DMS114 treated with DMSO at 0.1 percent for 48 hours (cell line): Measurements from ENCODE around the gene TMEM14A.
"Not testable (repeated sequence)": the region's sequence is repeated elsewhere in the genome, so short reads cannot be mapped to it uniquely, and the experiment has no call there.

Source experiments
- DNase-seq: peaks from one replicate; lab custom pipeline; 2025; ENCODE audit not compliant: unreplicated experiment; lab: John Stamatoyannopoulos, UW

TMEM14A gene

GRCh38 chr6:52655941-52656340 is 15.0 kb upstream of the TMEM14A start:
- not testable (repeated sequence) for DNase-seq

- no peak for DNase-seq
Observed at GRCh38 chr6:52657870-52658269, 13.0 kb upstream of the TMEM14A start.

GRCh38 chr6:52661551-52661950 is 9.4 kb upstream of the TMEM14A start:
- no peak for DNase-seq

DNA sequence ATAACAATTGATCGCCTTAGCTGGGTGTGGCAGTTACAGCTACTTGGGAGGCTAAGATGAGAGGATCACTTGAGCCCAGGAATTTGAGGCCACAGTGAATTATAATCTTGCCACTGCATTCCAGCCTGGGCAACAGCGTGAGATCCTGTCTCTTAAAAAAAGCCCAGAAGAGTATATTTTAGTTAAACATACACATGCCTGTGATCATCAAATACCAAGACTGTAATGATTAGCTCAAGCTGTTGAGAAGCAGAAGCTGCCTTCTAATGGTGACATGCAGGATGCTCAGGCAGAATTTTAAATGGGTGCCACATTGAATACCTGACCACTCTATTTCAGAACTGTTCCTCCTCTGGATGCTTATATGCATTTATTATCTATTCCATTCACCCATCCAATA is 8.9 kb upstream of the TMEM14A start:
- DNase-seq, result no peak

DNA sequence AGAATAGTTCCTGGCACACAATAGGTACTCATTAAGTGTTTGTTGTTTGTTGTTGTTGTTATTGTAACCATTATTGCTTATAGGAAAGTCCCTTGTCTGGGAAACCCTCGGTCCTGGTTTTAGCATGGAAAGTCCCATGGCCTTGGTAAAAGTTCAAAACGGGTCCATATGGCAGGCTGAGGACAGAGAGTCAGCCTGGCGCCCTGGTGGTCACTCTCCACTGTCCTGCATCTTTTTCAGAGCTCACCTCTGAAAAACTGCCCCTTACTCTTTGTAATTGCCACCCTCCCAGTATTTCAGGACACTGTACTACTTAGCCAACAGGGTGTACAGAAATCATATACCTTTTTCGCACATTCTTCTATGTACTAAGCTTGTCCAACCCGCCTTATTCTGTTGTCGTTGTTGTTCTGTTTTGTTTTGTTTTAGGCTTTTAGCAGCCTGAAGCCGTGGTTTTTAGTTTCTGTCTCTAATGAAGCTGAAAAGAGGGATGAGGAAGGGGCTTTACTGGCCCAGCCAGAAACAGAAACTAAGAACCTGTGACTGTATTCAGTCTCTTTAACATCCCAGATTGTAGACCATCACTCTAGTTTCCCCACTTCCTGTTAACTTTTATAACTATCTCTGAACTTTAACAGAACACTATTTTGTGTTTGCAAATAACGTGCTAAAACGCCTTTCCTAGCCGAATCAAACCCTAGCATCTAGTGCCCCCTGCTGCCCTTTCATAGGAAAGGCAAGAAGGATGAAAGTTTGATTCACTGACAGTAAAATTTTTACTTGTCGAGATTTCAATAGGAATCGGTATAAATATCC is 7.6 kb upstream of the TMEM14A start:
- peak; percentile 84 for DNase-seq

GRCh38 chr6:52663936-52664185 is 7.1 kb upstream of the TMEM14A start:
- no peak for DNase-seq

DNA sequence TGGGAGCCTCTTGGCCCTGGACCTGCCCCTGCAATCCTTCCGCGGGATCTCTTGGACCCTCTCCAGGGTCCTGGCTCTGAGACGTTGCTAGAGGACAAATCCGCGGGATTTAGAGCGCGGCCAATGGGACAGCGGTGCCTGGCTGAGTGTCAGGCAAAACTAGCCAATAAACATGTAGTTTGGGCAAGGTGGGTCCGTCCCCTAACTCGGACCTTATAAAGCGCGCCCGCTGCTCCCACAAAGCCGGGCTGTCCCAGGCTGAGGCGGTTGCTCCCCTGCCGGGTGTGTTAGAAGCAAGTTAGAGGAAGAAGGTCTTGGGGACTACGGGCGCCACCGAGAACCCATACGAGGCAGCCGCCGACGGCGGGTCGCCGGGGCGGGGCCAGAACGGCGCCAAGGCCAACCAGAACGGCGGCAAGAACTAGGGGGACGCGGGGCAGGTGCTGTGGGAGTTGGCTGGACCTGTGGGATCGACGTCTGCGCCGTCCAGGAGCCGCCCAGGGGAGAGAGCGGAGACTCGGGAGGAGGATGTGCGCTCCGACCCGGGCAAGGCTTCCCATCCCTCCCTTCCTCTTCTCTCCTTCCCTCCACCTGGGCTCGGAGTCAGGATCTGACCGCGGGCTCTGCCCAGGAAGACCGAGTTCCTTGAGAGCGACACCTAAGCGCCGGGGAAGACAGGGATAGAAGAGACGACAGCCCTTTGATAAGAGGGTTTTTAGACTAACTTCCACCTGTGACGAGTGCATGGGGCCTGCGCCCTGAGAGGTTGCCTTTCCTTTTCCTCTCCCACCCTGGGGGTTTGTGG is 6.5 kb upstream of the TMEM14A start:
- peak; percentile 96 for DNase-seq

GRCh38 chr6:52664991-52665686 is 5.8 kb upstream of the TMEM14A start:
- no peak for DNase-seq

GRCh38 chr6:52666071-52666470 is 4.8 kb upstream of the TMEM14A start:
- no peak for DNase-seq

DNA sequence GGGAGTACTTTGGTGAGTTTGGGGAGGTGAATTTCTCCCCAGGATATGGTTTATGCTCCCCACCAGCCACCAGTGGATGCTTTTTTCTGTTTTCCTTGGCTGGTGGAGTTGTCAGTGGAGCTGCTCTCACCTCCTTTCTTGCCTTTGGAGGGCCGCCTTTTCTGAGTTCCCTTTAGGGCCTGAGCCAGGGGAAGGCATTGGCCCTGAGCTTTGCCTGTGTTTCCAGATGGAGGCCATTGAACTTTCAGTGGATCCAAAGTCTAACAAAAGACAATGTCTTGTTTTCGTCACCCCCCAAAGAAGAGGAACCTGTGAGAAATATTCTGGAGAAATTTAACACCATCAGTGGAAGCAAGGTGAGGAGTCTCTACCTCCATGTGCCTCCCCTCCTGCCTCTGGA is 4.4 kb upstream of the TMEM14A start:
- DNase-seq, result no peak

DNA sequence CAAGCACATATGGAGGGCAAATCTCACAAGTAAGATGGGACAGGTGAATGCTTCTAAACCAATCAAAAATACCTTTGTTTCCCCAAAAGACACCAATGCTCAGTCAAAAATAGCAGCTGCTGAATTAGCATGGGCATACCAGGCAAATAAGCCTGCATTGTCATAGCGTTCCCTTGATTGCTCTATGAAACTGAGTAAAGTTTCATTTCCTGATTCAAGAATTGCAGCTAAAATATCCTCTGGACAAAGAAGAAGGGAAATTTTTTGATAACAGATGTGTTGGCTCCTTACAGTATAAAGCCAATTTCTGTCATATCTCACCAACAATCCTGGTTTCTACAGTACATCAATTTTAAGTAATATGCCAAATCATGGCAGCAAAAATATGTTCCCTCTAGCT is 3.3 kb upstream of the TMEM14A start:
- no peak for DNase-seq

- no peak for DNase-seq
Observed at GRCh38 chr6:52671676-52672075, 763 bp downstream of the TMEM14A start.

GRCh38 chr6:52672412-52673025 is 1.6 kb downstream of the TMEM14A start:
- DNase-seq, result no peak

DNA sequence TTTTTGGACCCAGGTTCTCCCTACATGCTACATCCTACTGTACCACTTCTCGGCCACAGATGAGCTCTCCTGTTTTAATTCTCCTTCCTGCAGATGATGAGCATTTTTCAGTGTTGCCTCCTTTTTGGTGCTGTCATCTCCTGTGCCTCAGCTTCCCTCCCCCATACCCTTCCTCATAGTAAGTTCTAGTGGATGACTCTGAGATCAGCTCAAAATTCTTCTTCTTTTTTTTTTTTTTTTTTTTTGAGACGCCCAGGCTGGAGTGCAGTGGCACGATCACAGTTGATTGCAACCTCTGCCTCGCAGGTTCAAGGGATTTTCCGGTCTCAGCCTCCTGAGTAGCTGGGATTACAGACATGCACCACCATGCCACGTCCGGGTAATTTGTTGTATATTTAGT is 3.8 kb downstream of the TMEM14A start:
- DNase-seq, result no peak

- DNase-seq, result no peak
Observed at GRCh38 chr6:52675372-52675771, 4.5 kb downstream of the TMEM14A start.

GRCh38 chr6:52676631-52677030 is 5.7 kb downstream of the TMEM14A start:
- not testable (repeated sequence) for DNase-seq

DNA sequence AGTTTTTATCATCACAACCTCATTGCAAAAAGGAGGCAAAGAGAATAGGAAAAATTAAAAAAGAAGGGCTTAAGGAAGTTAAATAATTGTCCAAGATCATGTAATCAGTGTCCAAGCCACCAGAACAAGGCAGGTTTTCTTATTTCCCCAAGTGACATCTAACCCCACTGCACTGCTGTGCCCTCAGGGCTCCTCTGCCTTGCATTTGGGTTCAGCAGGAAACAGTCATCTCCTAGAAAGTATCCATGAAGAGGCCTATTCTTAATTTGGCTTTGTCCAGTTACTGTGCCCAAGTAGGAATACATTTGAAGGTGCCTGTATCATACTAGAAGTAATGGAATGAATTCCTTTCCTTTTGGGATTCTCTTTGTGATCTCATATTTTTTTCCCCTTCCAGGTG is 10.5 kb downstream of the TMEM14A start:
- no peak for DNase-seq

DNA sequence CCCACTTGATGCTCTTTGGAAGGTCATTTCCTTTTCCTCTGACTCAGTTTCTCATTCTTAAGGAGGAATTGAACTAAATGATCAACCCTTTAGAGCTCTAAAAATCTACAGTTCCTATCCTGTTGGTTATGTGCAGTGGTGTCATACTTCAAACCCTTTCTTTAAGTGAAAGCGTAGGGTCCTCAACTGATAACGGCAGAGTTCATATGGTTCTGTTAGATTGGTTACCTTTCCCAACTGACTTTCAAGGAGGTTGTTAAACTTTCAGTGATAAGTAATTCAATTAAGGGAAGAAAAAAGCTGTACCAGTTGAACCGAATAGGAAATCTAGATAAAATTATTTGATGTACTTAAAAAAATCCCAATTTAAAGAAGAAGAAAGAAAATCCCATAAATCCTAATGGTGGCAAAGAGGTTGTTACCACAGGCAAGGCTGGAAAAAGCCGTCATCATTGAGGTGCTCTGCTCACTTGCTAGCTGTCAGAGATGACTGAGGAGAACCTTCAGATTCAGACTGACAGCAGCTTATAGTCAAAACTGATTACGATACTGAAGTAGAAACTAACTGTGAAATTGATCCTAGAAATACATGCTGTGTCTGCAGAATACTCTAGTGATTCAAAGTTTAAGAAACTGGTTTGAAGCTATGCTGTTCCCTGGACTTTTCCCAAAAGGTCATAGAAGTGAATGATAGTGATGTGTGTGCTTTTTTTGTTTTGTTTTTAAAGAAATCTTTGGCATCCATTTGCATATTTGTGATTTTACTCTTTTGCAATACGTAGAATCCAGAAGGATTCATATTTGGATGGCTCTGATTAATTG is 16.2 kb downstream of the TMEM14A start:
- DNase-seq, result no peak

DNA sequence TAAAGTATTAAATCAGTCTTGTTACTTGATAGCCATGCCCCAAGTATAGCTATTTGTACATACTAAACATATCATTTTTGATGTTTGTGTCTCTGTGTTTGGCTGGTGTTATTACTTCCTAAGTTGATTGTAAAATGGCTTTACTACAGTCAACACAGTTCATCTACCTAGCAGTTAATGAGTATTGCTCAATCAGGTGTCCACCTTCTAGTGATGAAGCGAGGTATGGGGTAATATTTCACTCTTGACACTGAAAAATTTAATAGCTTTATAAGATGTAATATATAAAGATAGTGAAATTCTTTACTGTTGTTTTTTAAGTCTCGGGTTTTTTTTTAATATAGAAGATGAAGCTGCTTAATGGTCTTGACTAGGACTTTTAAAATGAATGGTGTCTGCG is 18.9 kb downstream of the TMEM14A start:
- DNase-seq, result no peak

DNA sequence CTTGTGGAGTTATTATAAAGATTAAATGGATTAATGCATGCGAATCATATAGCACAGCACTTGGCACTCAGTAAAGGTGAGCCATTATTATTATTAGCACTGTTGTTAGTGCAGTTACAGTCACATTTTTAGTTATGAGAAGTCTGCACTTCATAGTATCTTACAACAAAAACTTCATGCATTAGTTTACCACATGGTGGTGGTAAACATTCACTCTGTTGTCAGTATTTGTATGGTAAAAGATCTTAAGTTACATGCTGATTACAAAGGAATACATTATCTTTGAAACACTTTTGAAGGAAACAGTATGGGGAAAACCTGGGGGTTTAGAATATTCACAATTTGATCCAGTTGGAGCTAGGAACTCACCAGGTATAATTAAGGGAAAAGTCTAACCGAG is 20.8 kb downstream of the TMEM14A start:
- DNase-seq, result no peak

- DNase-seq, result no peak
Observed at GRCh38 chr6:52693773-52694172, 22.9 kb downstream of the TMEM14A start.
